ENCODE data around the gene ATL3.

DNA sequence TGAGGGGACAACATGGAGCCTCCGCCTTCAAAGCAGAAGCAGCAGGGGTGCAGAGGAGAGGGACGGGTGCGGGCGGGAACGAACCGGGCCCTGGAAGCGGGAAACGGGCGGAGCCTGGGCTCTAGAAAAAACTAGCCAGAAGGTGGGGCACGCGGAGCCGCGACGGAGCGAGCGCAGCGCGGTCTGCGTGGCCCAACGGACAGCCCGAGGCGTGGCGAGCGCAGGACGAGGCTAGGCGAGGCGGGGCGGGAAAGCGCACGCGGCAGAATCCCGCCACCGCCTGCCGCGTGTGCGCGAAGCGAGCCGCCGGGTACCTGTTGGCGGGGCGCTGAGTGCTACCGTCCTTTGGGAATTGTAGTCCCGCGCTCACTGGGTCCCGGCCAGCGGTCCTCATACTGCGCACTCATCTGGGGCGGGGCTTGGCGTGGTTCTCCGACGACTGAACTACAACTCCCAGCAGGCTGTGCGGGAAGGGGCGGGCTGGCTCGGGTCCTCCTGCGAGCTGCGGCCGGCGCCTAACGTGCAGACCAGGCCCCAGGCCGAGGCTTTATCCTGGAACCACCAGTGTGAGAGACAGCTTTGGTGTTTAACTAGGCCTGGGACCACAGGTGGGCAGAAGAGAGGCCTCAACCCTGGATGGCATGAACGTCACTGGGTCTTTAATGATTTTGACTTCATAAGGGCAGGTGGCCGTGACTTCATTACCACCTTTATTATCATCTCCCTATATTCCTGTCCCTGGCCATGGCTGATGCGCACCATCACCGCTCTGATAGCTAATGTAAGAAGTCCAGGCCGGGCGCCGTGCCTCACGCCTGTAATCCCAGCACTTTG, at the start of gene ATL3:
- TF ChIP-seq, protein P1, sequence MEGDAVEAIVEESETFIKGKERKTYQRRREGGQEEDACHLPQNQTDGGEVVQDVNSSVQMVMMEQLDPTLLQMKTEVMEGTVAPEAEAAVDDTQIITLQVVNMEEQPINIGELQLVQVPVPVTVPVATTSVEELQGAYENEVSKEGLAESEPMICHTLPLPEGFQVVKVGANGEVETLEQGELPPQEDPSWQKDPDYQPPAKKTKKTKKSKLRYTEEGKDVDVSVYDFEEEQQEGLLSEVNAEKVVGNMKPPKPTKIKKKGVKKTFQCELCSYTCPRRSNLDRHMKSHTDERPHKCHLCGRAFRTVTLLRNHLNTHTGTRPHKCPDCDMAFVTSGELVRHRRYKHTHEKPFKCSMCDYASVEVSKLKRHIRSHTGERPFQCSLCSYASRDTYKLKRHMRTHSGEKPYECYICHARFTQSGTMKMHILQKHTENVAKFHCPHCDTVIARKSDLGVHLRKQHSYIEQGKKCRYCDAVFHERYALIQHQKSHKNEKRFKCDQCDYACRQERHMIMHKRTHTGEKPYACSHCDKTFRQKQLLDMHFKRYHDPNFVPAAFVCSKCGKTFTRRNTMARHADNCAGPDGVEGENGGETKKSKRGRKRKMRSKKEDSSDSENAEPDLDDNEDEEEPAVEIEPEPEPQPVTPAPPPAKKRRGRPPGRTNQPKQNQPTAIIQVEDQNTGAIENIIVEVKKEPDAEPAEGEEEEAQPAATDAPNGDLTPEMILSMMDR (IDR thresholded peaks at IDR 0.05; ENCODE audit: low read length): no peak
- TF ChIP-seq EZH2 (IDR thresholded peaks at IDR 0.05; ENCODE audit: borderline replicate concordance, low read length): no peak

Measured in OCI-LY1 (cell line).